Muscle layer of duodenum (tissue), 2 donors: ENCODE data around the gene FAF2.

Experiments used
- H3K27ac ChIP-seq: one replicate; pipeline ENCODE4 v1.7.0; 2013; ENCODE audit warnings: mild to moderate bottlenecking, low read length
- H3K27me3 ChIP-seq: one replicate; pipeline ENCODE4 v1.7.0; 2013; ENCODE audit warnings: low read depth, mild to moderate bottlenecking, control low read depth, low read length
- H3K36me3 ChIP-seq, 2 donors: one replicate each; pipeline ENCODE4 v1.7.0; 2013; ENCODE audit warnings: low read length in 2 of 2, control low read depth in 1 of 2, mild to moderate bottlenecking in 1 of 2; ENCODE audit not compliant: insufficient read depth in 2 of 2, control insufficient read depth in 1 of 2
- H3K4me1 ChIP-seq, 2 donors: one replicate each; pipeline ENCODE4 v1.7.0; 2013; ENCODE audit warnings: low read length in 2 of 2, mild to moderate bottlenecking in 2 of 2, control low read depth in 1 of 2, moderate library complexity in 1 of 2; ENCODE audit not compliant: insufficient read depth in 2 of 2, control insufficient read depth in 1 of 2
- H3K4me3 ChIP-seq, 2 donors: one replicate each; pipeline ENCODE4 v1.7.0; 2013; ENCODE audit warnings: low read length in 2 of 2, low read depth in 1 of 2, mild to moderate bottlenecking in 1 of 2
- H3K9me3 ChIP-seq, 2 donors: one replicate each; pipeline ENCODE4 v1.7.0; 2013; ENCODE audit warnings: low read length in 2 of 2, control low read depth in 1 of 2, mild to moderate bottlenecking in 1 of 2; ENCODE audit not compliant: control insufficient read depth in 1 of 2
- donor health status: healthy.

FAF2 gene

DNA sequence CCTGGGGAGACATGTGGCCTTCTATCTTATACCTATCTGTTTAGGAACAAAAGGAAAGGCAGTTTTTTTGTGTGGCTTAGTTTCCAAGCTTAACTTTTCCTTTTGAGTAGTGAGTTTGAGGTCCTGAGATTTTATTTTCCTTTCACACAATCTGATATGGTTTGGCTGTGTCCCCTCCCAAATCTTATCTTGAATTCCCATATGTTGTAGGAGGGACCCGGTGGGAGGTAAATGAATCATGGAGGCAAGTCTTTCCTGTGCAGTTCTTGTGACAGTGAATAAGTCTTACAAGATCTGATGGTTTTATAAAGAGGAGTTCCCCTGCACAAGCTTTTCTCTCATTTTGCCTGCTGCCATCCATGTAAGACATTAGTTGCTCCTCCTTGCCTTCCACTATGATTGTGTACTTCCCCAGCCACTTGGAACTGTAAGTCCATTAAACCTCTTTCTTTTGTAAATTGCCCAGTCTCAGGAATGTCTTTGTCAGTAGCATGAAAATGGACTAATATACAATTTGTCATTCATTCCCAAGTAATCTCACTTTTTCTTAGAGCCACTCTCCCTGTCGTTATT, 27.1 kb upstream of the FAF2 start:
- Histone ChIP-seq H3K4me3 (no peak overlapping the region), H3K27me3 (no peaks in the 10 kb centered on the region), H3K9me3 (no peaks in the 10 kb centered on the region), H3K27ac (no peak overlapping the region), H3K4me1 (peaks cover 4 to 8% of the 10 kb centered on the region in 2 donors), H3K36me3 (no peaks in the 10 kb centered on the region)

GRCh38 chr5:176424181-176424580, 24.0 kb upstream of the FAF2 start:
- Histone ChIP-seq H3K9me3 (no peaks in the 10 kb centered on the region), H3K4me3 (no peak overlapping the region), H3K4me1 (no peaks in the 10 kb centered on the region), H3K36me3 (no peaks in the 10 kb centered on the region), H3K27me3 (no peaks in the 10 kb centered on the region), H3K27ac (no peak overlapping the region)

- Histone ChIP-seq H3K4me3 (no peak overlapping the region), H3K27ac (no peak overlapping the region)
These were observed 23.0 kb upstream of the FAF2 start for GRCh38 chr5:176425138-176425537.

GRCh38 chr5:176425791-176426190, 22.4 kb upstream of the FAF2 start:
- H3K4me1 ChIP-seq, result no peaks in the 10 kb centered on the region
- no peaks in the 10 kb centered on the region for H3K36me3 ChIP-seq
- H3K27ac ChIP-seq, result no peak overlapping the region
- no peaks in the 10 kb centered on the region for H3K27me3 ChIP-seq
- no peaks in the 10 kb centered on the region for H3K9me3 ChIP-seq
- H3K4me3 ChIP-seq, result no peak overlapping the region

More at GRCh38 chr5:176425138-176425537, 23.0 kb upstream of the FAF2 start:
- Histone ChIP-seq H3K9me3 (no peaks in the 10 kb centered on the region), H3K4me1 (no peaks in the 10 kb centered on the region), H3K36me3 (no peaks in the 10 kb centered on the region), H3K27me3 (no peaks in the 10 kb centered on the region)

GRCh38 chr5:176426876-176427275, 21.3 kb upstream of the FAF2 start:
- Histone ChIP-seq H3K27ac (no peak overlapping the region), H3K36me3 (no peaks in the 10 kb centered on the region), H3K27me3 (no peaks in the 10 kb centered on the region), H3K9me3 (no peaks in the 10 kb centered on the region), H3K4me1 (no peaks in the 10 kb centered on the region), H3K4me3 (no peak overlapping the region)

GRCh38 chr5:176427971-176428370, 20.2 kb upstream of the FAF2 start:
- no peaks in the 10 kb centered on the region for H3K36me3 ChIP-seq
- H3K27ac ChIP-seq, result no peak overlapping the region
- H3K9me3 ChIP-seq, result no peaks in the 10 kb centered on the region
- no peaks in the 10 kb centered on the region for H3K4me1 ChIP-seq
- H3K27me3 ChIP-seq, result no peaks in the 10 kb centered on the region
- no peak overlapping the region for H3K4me3 ChIP-seq

GRCh38 chr5:176429972-176430371, 18.2 kb upstream of the FAF2 start:
- no peaks in the 10 kb centered on the region for H3K36me3 ChIP-seq
- no peaks in the 10 kb centered on the region for H3K9me3 ChIP-seq
- H3K4me3 ChIP-seq, result no peak overlapping the region
- no peaks in the 10 kb centered on the region for H3K27me3 ChIP-seq
- H3K4me1 ChIP-seq, result no peaks in the 10 kb centered on the region
- no peak overlapping the region for H3K27ac ChIP-seq

GRCh38 chr5:176432707-176433106, 15.5 kb upstream of the FAF2 start:
- no peaks in the 10 kb centered on the region for H3K27me3 ChIP-seq
- no peaks in the 10 kb centered on the region for H3K36me3 ChIP-seq
- no peaks in the 10 kb centered on the region for H3K4me1 ChIP-seq
- no peaks in the 10 kb centered on the region for H3K9me3 ChIP-seq
- no peak overlapping the region for H3K4me3 ChIP-seq
- no peak overlapping the region for H3K27ac ChIP-seq

- Histone ChIP-seq H3K4me1 (no peaks in the 10 kb centered on the region), H3K9me3 (no peaks in the 10 kb centered on the region), H3K27me3 (no peaks in the 10 kb centered on the region), H3K27ac (no peak overlapping the region), H3K4me3 (peak overlapping the region in 1 of 2 donors; percentile 34), H3K36me3 (no peaks in the 10 kb centered on the region)
These were observed 11.5 kb upstream of the FAF2 start for GRCh38 chr5:176436656-176437055.

DNA sequence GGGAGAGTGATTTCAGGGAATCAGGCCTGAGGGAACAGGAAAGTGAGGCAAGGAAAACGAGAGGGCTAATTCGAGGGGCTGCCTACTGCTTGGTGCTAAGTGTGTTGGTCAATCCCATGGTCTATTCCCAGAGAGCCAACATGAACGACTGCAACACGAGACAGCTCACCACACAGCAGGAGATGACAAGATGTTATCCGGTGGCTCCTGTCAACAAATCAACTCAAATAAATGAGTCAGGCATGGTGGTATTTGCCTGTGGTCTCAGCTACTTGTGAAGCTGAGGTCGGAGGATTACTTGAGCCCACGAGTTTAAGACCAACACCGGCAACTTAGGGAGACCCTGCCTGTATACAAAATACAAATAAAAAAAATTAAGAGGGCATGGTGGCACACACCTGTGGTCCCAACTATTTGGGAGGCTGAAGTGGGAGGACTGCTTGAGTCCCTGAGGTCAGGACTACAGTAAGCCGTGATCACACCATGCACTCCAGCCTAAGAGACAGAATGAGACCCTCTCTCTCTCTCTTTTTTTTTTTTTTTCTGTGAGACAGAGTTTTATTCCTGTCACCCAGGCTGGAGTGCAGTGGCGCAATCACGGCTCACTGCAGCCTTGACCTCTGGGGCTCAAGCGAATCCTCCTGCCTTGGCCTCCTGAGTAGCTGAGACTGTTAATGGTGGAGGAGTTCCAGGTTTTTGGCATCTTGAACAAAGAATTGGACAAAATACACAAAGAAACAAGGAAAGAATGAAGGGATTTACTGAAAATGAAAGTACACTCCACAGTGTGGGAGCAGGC, 9.0 kb upstream of the FAF2 start:
- no peaks in the 10 kb centered on the region for H3K36me3 ChIP-seq
- H3K27me3 ChIP-seq, result no peaks in the 10 kb centered on the region
- no peaks in the 10 kb centered on the region for H3K4me1 ChIP-seq
- no peak overlapping the region for H3K4me3 ChIP-seq
- no peak overlapping the region for H3K27ac ChIP-seq
- no peaks in the 10 kb centered on the region for H3K9me3 ChIP-seq

DNA sequence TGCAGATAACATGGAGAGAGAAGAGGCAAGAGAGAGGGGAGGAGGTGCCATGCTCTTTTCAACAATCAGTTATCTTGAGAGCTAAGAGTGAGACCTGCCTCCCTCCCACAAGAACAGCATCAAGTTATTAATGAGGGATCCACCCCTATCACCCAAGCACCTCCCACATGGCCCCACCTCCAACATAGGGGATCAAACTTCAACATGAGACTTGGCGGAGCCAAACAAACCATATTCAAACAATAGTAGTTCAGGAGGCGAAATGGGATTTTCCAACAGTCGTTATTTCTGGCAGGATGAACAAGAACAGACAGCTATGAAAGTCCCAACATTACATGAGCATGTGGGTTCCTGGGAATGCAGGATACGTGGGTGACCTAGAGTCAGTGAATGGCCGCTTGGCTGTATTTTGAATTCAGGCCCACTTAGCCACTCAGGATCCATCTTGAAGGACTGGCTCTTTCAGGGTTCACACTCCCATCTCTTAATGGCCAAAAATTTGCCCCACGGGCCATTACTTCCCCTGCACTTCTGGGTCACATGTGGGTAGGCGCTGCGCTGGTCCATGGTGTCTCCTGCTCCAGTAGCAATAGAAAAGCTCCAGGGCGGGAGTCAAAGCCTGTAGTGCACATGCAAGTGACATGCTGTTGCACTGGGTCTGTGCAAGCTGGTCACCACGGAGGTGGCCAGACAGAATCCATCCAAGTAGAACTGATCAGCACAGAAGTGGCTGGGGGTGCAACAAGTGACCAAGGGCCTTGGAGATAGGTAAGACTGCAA, 7.1 kb upstream of the FAF2 start:
- Histone ChIP-seq H3K4me3 (no peak overlapping the region), H3K36me3 (no peaks in the 10 kb centered on the region), H3K27me3 (no peaks in the 10 kb centered on the region), H3K4me1 (no peaks in the 10 kb centered on the region), H3K9me3 (no peaks in the 10 kb centered on the region), H3K27ac (no peak overlapping the region)
